ENCODE results near the gene WDR93. TPM values are rescaled to one million over a fixed set of nuclear protein-coding genes. Genes with fewer than 3 reads are reported as not detected.

Gene WDR93
- total RNA-seq = not detected in 2 replicates

DNA sequence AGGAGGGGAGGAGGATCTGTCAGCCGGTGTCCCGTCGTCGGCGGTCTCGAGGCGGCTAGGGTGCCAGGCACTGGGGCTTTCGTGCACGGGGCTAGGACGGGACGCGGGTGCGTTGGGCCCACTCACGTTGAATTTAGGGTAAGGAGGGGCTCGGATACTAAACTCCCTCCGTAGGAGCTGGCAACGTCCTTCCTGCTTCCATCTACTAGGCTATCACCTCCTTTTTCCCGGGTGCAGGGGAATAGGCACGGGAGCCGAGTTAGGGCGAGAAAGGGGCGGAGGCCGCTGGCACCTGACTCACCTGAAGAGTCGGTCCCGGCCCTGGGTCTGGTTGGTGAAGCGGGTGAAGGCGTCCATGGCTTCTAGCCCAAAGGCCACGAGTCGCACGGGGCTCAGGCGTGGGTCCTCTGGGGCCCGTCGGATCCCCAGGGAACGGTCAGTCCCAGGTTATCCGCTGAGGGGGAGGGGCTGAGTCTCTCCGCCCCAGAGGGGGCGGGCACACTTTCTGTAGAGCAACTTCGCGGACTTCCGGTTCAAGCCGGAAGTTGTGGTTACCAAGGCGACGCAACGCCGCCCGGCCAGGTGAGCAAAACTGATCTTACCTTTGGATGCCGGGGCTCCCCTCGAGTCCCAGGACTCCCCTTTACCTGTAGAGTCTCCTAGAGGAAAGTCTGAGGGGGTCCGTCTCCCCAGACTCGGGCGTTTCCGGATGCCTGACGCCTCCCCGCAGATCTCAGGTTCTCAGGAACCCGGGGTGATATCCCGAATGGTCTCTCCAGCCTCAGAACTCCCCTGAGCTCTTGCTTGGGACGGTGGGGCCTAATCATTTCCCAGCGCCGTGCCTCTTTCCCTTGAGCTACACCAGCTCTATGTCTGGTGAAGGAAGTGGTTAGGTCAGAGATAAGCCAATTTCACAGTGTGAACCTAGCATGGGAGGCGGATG lies at the start of gene WDR93, which contains the start of gene PEX11A:
TSS of gene WDR93 (plus strand) at position 536 of the 943 bp plus-strand sequence. CDS start 10,936 bp downstream, outside the sequence.
TSS of gene PEX11A (minus strand) at position 479 of the 943 bp plus-strand sequence. CDS start at position 357, 122 bp downstream.
- Histone ChIP-seq H3K36me3 (ENCODE audit: control insufficient read depth, insufficient read depth, low read length) (no peaks in the 10 kb centered on the region), H3K4me3 (ENCODE audit: low read depth, low read length) (peak within 1 kb of the TSS; percentile 86), H3K27me3 (ENCODE audit: control insufficient read depth, insufficient read depth, low read length) (no peaks in the 10 kb centered on the region)
- TF ChIP-seq, protein P1, sequence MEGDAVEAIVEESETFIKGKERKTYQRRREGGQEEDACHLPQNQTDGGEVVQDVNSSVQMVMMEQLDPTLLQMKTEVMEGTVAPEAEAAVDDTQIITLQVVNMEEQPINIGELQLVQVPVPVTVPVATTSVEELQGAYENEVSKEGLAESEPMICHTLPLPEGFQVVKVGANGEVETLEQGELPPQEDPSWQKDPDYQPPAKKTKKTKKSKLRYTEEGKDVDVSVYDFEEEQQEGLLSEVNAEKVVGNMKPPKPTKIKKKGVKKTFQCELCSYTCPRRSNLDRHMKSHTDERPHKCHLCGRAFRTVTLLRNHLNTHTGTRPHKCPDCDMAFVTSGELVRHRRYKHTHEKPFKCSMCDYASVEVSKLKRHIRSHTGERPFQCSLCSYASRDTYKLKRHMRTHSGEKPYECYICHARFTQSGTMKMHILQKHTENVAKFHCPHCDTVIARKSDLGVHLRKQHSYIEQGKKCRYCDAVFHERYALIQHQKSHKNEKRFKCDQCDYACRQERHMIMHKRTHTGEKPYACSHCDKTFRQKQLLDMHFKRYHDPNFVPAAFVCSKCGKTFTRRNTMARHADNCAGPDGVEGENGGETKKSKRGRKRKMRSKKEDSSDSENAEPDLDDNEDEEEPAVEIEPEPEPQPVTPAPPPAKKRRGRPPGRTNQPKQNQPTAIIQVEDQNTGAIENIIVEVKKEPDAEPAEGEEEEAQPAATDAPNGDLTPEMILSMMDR (IDR thresholded peaks at IDR 0.05; ENCODE audit: insufficient read depth, low read length, severe bottlenecking) = no peak
- DNase-seq (ENCODE audit: low read depth) (peak; percentile 69), FAIRE-seq (no peak)

- TF ChIP-seq, protein P1 (IDR thresholded peaks at IDR 0.05; ENCODE audit: insufficient read depth, low read length, severe bottlenecking) = no peak
- no peak for DNase-seq (ENCODE audit: low read depth)
- H3K27me3 ChIP-seq (ENCODE audit: control insufficient read depth, insufficient read depth, low read length) = no peaks in the 10 kb centered on the region
- no peak overlapping the region for H3K4me3 ChIP-seq (ENCODE audit: low read depth, low read length)
- no peak for FAIRE-seq
- no peaks in the 10 kb centered on the region for H3K36me3 ChIP-seq (ENCODE audit: control insufficient read depth, insufficient read depth, low read length)
These were observed 49.6 kb upstream of the WDR93 start for GRCh38 chr15:89641053-89641452.

DNA sequence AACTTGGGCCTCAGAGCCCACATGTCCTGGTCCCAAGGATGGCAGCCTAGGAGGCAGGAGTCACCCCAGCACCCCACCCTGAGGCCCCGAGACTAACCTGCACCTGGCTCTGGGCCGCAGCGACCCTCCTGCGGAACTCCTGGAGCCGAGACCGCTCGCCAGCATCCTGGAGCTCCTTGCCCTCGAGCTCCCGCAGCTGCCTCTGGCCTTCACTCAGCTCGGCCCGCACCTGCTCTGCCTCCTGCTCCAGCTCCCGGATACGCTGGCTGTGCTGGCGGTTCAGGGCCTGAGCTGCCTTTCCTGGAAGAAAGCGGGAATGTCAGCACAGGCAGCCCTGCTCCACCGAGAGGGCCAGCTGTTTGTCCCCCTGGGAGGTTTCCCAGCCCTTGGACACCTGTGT lies 48.5 kb upstream of the WDR93 start:
- TF ChIP-seq, protein P1 (IDR thresholded peaks at IDR 0.05; ENCODE audit: insufficient read depth, low read length, severe bottlenecking) = no peak
- Histone ChIP-seq H3K4me3 (ENCODE audit: low read depth, low read length) (no peak overlapping the region), H3K36me3 (ENCODE audit: control insufficient read depth, insufficient read depth, low read length) (no peaks in the 10 kb centered on the region), H3K27me3 (ENCODE audit: control insufficient read depth, insufficient read depth, low read length) (no peaks in the 10 kb centered on the region)
- DNase-seq (ENCODE audit: low read depth) = no peak
- FAIRE-seq = no peak

DNA sequence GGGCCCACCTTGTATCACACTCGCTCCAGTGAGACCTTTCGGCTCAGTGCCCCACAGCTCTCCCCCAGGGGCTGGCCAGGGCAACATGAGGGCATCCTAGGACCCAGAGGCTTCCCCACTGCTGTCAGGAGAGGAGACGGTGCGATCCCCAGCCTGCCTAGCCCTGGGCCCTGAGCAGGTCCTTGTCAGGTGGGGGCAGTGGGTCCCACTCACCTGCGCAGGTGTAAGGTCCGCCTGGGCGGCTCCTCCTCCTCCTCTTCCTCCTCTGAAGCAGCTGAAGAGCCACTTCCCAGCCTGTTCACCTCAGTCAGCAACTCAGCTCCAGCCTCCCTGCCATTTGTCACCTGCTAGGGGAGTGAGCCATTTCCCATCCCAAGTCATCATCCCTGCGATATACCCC lies 44.9 kb upstream of the WDR93 start:
- H3K27me3 ChIP-seq (ENCODE audit: control insufficient read depth, insufficient read depth, low read length) = no peaks in the 10 kb centered on the region
- no peaks in the 10 kb centered on the region for H3K36me3 ChIP-seq (ENCODE audit: control insufficient read depth, insufficient read depth, low read length)
- TF ChIP-seq, protein P1 (IDR thresholded peaks at IDR 0.05; ENCODE audit: insufficient read depth, low read length, severe bottlenecking) = no peak
- FAIRE-seq = no peak
- no peak for DNase-seq (ENCODE audit: low read depth)
- H3K4me3 ChIP-seq (ENCODE audit: low read depth, low read length) = no peak overlapping the region

DNA sequence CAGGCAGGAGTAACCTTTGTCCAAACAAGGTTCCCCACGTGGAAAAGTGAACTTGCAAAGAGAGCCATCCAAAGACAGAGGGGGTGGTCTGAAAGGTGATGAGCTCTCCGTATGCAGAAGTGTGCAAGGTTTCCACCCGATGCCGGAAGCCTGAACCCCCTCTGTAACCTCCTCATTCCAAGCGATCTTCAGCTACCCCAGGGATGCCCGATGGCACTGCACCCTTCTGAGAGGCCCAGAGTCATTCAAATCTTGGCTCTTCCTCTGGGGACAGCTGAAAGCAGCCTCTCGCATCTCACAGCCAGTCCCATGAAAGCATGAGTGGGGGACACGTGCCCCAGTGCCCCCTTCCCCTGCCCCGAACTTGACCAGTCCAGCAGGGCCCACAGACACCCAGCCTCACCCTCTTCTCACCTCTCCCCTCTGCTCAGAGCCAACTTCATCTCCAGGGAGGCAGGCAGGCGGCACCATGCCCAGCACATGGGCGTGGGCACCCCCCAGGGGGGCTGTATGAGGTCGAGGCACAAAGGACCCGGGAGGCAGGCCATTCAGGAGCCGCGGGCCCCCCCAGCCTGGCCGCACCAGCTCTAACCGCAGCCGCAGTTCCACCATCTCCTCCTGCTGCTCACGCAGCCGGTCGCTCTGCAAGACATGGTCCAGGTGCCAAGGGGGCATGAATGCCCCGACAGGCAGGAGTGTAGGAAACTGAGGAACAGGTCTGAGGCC lies 44.0 kb upstream of the WDR93 start:
- no peaks in the 10 kb centered on the region for H3K36me3 ChIP-seq (ENCODE audit: control insufficient read depth, insufficient read depth, low read length)
- TF ChIP-seq, protein P1 (IDR thresholded peaks at IDR 0.05; ENCODE audit: insufficient read depth, low read length, severe bottlenecking) = no peak
- H3K4me3 ChIP-seq (ENCODE audit: low read depth, low read length) = no peak overlapping the region
- no peak for DNase-seq (ENCODE audit: low read depth)
- no peaks in the 10 kb centered on the region for H3K27me3 ChIP-seq (ENCODE audit: control insufficient read depth, insufficient read depth, low read length)
- FAIRE-seq = no peak

Data from bronchial epithelial cell (primary cell).